NOMO-1 treated with dmso at 0.1 percent for 144 hours (cell line): Measurements from ENCODE around the gene PPP6R3.
"Not testable (repeated sequence)": the region's sequence is repeated elsewhere in the genome, so short reads cannot be mapped to it uniquely, and the experiment has no call there.

Experiments
- DNase-seq: peaks from one replicate; lab custom pipeline; 2025; ENCODE audit not compliant: unreplicated experiment; lab: John Stamatoyannopoulos, UW

PPP6R3 gene

GRCh38 chr11:68594123-68594522 is 133.6 kb downstream of the PPP6R3 start:
- DNase-seq, result no peak

- no peak for DNase-seq
Observed at GRCh38 chr11:68596231-68596630, 135.7 kb downstream of the PPP6R3 start.

GRCh38 chr11:68598816-68599653 is 138.5 kb downstream of the PPP6R3 start:
- DNase-seq, result no peak

- DNase-seq, result no peak
Observed at GRCh38 chr11:68601147-68601546, 140.6 kb downstream of the PPP6R3 start.

- no peak for DNase-seq
Observed at GRCh38 chr11:68609761-68610160, 149.2 kb downstream of the PPP6R3 start.

- no peak for DNase-seq
Observed at GRCh38 chr11:68610452-68611116, 150.0 kb downstream of the PPP6R3 start.

- no peak for DNase-seq
Observed at GRCh38 chr11:68615657-68616056, 155.1 kb downstream of the PPP6R3 start.

- no peak for DNase-seq
Observed at GRCh38 chr11:68617925-68618809, 157.6 kb downstream of the PPP6R3 start.

GRCh38 chr11:68621826-68622225 is 161.3 kb downstream of the PPP6R3 start:
- DNase-seq, result no peak

- not testable (repeated sequence) for DNase-seq
Observed at GRCh38 chr11:68623706-68624105, 163.2 kb downstream of the PPP6R3 start.

- DNase-seq, result not testable (repeated sequence)
Observed at GRCh38 chr11:68625069-68625468, 164.5 kb downstream of the PPP6R3 start.

- DNase-seq, result not testable (repeated sequence)
Observed at GRCh38 chr11:68626236-68626635, 165.7 kb downstream of the PPP6R3 start.

GRCh38 chr11:68628837-68629236 is 168.3 kb downstream of the PPP6R3 start:
- DNase-seq, result not testable (repeated sequence)

GRCh38 chr11:68632375-68632774 is 171.8 kb downstream of the PPP6R3 start:
- DNase-seq, result not testable (repeated sequence)

GRCh38 chr11:68632802-68633201 is 172.2 kb downstream of the PPP6R3 start:
- DNase-seq, result peak; percentile 2

- DNase-seq, result not testable (repeated sequence)
Observed at GRCh38 chr11:68634606-68635005, 174.1 kb downstream of the PPP6R3 start.

GRCh38 chr11:68635172-68635571 is 174.6 kb downstream of the PPP6R3 start:
- DNase-seq, result not testable (repeated sequence)

- not testable (repeated sequence) for DNase-seq
Observed at GRCh38 chr11:68635883-68636282, 175.3 kb downstream of the PPP6R3 start.

GRCh38 chr11:68639322-68639721 is 178.8 kb downstream of the PPP6R3 start:
- DNase-seq, result not testable (repeated sequence)

GRCh38 chr11:68641880-68642279 is 181.3 kb downstream of the PPP6R3 start:
- no peak for DNase-seq

GRCh38 chr11:68643585-68643984 is 183.0 kb downstream of the PPP6R3 start:
- no peak for DNase-seq
